GM18498 (cell line): ENCODE results near the gene SOX8.
"Not testable (repeated sequence)": the region's sequence is repeated elsewhere in the genome, so short reads cannot be mapped to it uniquely, and the experiment has no call there.

Source experiments
- ATAC-seq: cut with Tn5 transposase; IDR thresholded peaks from one replicate; pipeline ENCODE4 v1.9.1; 2021; ENCODE audit warnings: mild to moderate bottlenecking, moderate library complexity; ENCODE audit not compliant: unreplicated experiment

SOX8 gene

DNA sequence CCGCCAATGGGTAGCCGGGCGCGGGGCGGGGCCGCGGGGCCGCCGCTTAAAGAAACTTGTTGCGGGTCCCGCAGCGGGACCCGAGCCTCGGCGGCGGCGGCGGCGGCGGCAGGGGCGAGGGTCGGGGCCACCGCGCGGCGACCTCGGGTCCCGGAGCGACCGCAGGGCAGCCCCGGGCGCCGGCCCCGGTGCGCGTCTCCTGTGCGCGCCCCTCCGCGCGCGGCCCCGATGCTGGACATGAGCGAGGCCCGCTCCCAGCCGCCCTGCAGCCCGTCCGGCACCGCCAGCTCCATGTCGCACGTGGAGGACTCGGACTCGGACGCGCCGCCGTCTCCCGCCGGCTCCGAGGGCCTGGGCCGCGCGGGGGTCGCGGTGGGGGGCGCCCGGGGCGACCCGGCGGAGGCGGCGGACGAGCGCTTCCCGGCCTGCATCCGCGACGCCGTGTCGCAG is at the start of gene SOX8:
Gene SOX8, plus strand, starts transcription at position 76 of the 450 bp plus-strand sequence. Its CDS starts 153 bp downstream, at position 229.
- no peak for ATAC-seq

DNA sequence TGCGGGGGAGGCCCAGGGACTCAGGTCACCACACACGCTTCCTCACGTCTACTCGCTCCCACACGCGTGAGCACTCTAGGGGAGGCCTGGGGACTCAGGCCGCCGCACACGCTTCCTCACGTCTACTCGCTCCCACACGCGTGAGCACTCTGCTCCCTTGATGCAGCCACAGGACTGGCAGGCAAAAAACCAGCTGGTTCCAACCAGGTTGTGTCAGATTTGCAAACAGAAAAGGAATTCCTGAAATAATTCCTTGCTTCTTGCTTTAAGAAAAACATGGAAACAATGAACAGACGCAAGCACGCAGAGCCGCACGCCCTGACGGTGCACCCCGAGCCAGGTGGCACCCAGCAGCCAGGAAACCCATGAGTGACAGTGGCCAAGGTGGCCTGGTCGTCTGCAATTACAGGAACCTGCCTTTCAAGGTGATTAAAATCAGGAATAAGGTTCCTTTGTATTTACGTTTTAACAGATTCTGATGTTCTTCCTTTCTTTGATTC is 48.7 kb upstream of the SOX8 start:
- no peak for ATAC-seq

DNA sequence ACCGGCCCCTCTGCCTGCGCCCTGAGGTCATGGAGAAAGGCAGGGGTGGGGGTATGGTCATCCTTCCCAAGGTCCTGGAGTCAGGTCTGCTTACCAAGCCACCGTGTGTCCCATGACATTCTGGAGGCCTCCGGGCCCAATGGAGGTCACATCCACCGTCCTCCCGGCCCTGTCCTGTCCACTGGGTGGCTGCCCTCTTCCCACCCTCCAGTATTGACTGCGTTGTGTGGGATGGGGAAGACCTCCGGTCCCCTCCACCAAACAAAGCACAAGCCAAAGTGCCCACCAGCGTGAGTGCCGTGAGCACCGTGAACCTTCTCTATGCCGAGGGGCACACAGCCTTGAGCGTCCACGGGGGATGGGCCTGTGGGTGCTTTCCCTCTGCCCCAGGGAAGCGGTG is 48.0 kb upstream of the SOX8 start:
- ATAC-seq, result no peak

DNA sequence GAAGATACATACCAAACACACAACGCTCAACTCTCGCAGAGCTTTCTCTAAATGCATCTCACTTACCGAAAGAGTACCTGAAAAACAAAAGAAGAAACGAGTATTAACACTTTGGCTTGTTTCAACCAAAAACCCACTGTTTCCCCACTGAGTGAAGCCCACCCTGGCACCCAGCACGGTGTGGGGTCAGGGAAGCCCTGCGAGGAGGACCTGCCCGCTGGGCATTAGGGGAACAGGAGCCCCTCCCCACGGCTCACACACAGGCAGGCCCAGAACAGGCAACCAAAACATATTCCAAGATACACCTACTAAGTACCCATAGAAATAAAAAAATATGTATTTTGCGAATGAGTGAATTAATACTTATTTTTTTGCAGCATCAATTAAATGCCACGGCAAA is 47.4 kb upstream of the SOX8 start:
- no peak for ATAC-seq

DNA sequence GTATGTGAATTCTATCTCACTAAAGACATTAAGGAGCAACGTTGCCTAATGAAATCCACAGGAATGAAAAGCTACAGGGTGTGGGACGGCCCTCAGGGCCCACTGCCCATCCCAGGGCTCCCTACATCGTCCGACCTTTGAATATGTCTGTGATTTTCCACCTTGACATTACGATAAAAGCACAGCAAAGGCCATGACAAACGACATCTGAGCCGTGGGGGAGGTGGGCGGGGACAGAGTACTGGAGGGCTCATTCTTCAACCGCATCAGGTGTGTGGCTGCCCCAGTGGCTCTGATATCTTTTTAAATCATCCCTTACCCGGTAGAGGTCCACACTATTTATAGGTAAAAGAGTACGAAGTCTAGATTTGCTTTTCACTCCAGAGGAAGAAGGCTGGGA is 45.9 kb upstream of the SOX8 start:
- no peak for ATAC-seq

DNA sequence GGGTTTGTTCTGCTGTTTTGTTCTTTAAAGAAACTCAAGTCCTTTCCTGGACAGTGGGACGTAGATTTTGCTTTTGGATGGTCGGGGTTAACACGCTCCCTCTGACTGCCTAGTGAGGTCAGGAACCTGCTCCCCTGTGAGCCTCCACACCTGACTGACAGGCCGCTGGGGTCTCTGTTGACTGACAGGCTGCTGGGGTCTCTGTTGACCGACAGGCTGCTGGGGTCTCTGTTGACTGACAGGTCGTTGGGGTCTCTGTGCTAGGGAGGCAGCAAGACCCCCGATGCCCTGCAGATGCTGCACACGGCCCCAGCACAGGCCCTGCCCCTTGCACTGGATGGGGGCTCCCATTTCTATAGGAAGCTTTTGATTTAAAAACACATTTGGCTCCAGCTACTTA is 44.3 kb upstream of the SOX8 start:
- no peak for ATAC-seq

DNA sequence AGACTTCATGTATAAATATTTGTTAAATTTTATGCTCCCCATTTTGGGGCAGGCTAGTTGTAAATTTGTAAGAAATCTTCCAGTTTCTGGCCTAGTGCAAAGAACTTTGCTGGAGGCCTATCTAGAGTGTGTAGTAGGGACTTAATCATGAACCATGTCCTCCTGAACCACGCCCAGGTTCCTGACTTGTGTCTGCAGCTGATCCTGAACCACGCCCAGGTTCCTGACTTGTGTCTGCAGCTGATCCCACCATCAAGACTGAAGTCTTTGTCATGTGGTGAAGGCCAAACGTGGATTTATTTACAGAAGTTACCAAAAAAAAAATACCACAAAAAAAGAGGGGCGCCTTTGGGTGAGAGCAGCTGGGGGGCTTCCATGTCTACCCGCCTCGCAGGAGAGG is 43.8 kb upstream of the SOX8 start:
- ATAC-seq, result no peak

DNA sequence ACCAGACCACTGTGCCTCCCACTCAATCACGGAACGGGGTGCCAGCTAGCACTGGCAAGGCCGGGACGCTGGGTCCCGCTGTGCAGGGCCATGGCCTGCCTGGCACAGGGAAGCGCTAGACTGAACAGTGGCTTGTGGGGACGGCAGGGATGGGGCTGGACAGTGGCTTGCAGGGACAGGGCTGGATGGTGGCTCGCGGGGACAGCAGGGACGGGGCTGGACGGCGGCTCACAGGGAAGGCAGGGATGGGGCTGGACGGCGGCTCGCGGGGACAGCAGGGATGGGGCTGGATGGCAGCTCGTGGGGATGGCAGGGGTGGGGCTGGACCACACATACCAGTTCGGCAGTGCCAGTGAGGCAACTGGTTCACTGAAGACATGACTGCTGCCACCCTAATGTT is 43.4 kb upstream of the SOX8 start:
- no peak for ATAC-seq

DNA sequence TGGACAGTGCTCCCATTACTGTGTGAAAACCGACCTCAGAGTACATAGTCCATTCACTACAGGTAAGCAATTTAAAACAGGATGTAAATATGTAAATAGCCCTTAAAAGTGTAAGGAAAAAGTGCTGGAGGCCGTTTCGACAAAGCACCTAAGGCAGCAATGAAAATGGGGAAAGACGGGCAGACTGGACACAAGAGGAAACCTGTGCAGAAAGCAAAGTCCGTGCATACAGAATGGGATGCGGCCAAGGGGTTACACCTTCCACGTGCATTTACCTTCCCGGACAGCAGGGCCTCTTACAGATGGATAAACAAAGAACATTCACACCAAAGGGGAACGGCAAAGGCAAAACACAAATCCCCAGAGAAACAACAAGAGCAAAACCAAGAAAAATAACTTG is 42.8 kb upstream of the SOX8 start:
- no peak for ATAC-seq

DNA sequence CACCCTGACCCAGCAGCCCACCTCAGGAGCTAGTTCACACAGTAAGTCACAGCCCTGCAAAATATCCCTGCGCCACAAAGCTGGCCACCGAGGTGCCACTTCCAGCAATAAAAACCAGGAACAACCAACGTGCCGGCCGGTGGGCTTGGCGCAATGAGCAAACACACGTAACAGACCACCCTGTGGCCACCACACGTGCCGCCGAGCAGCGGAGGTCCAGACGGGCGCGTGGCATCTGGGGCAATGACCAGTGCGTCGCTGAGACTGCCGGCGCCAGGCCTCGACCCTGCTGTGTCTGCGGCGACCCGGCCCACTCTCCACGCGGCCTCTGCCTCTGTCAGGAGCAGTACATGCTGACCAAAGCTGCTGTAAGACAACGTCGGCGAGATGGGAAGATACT is 42.3 kb upstream of the SOX8 start:
- no peak for ATAC-seq

DNA sequence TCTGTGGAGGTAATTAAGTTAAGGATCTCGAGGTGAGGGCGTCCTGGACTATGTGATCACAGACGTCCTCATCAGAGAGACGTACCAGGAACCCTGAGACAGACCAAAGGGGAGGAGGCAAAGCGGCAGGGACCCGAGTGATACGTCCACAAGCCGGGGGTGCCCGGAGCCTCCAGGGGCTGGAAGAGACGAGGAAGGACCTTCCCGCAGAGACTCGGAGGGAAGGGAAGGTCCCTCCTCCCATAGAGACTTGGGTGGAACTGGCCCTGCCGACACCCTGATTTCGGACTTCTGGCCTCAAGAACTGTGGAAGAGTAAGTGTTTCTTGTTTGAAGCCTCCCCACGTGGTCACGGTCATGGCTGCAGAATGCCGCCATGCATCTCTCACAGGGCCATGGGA is 41.6 kb upstream of the SOX8 start:
- no peak for ATAC-seq

DNA sequence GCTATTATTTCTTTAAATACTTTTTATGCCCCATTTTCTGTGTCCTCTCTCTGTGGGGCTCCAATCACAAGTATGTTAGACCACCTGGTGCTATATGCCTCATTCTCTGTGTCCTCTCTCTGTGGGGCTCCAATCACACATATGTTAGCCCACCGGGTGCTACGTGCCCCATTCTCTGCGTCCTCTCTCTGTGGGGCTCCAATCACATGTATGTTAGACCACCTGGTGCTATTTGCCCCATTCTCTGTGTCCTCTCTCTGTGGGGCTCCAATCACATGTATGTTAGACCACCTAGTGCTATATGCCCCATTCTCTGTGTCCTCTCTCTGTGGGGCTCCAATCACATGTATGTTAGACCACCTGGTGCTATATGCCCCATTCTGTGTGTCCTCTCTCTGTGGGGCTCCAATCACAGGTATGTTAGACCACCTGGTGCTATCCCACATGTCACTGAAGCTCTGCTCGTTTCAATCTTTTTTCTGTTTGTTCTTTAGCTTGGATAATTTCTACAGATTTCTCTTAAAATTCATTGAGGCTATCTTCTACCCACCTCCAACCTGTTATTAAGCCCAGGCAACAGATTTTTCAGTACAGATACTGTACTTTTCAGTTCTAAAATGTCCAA is 39.0 kb upstream of the SOX8 start:
- ATAC-seq, result no peak

DNA sequence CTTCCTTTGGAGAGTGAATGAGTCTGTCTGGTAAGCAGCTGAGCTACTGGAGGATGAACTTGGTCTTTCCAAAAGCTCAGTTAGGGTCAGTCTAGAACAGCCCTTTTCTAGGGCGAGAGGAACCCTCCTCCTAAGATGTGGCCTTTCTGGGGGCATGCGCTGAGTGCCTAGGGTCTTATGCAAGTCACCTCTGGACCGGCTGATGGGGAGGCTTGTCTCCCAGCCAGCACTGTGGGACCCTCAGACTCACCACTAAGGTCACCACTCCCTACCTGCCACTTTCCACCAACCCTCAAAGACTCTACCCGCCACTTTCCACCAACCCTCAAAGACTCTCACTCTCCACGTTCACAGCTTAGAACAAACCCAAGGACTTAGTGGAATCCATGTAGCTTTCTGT is 37.6 kb upstream of the SOX8 start:
- no peak for ATAC-seq

DNA sequence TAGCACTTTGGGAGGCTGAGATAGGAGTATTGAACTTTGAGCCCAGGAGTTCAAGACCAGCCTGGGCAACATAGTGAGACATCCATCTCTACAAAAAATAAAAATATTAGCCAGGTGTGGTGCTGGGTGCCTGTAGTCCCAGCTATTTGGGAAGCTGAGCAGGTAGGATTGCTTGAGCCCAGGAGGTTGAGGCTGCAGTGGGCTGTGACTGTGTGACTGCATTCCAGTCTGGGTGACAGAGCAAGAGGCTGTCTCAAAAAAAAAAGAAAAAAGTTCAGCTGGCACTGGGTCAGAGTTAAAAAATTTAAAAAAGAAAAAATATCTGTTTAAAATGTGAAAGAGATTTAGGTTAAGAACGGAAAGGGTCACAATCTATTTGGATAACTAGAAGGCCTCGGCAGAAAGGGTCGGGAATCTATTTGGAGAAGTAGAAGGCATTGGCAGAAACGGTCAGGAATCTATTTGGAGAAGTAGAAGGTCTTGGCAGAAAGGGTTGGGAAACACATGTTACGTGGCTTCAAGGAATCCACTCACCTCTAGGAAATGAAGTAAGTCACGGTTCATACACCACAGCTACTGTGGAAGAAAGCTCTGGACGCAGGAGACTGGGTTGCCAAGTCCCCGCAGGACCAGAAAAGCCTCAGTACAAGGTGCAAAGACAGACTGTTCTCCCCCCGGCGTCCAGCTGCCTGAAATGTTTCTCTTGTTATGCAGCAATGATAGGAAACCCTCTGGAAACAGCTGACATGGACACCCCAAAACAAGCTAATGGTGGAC is 36.1 kb upstream of the SOX8 start:
- no peak for ATAC-seq

DNA sequence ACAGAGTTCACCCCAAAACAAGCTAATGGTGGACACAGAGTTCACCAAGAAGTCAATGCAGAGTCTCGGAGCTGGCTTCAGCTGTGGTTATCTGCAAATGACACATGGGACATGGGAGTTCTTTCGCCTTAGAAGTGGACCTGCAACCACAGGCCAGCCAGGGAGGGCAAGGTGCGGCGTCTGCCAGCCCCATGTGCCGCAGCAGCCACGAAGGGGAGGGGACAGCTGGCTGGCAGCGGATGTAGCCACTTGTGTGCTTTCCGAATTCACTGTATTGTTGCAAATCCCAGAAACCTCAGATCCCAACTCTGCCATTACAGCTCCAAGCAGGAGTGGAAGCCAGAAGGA is 35.5 kb upstream of the SOX8 start:
- ATAC-seq, result no peak

DNA sequence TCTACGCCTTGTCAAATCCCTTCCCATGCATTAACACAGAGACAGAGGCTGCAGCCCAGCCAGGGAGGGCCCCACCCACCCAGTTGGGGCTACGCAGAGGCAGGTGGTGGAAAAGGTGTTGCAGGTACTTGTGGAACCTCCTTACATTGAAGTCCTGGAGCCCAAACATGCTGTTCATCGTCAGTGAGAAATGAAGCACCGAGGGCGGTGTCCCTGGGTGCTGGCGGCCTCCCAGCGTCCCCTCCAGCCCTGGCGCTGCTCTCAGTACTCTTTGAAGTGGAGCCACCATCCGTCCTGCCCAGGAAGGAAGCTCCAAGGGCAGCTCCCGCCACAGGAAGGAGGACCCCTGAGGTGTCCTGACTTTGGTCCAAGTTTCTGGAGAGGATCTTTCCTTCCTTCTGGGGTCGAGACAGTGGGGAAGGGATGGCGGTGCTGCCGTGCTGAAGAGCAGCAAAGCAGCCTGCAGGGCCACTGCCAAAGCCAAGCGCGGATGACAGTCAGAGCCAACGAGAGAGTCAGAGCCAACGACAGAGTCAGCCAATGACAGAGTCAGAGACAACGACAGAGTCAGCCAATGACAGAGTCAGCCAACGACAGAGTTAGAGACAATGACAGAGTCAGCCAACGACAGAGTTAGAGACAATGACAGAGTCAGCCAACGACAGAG is 34.2 kb upstream of the SOX8 start:
- no peak for ATAC-seq

DNA sequence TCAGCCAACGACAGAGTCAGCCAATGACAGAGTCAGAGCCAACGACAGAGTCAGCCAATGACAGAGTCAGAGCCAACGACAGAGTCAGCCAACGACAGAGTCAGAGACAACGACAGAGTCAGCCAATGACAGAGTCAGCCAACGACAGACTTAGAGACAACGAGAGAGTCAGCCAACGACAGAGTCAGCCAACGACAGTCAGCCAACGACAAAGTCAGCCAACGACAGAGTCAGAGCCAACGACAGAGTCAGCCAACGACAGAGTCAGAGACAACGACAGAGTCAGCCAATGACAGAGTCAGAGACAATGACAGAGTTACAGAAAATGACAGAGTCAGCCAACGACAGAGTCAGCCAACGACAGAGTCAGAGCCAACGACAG is 33.7 kb upstream of the SOX8 start:
- not testable (repeated sequence) for ATAC-seq

DNA sequence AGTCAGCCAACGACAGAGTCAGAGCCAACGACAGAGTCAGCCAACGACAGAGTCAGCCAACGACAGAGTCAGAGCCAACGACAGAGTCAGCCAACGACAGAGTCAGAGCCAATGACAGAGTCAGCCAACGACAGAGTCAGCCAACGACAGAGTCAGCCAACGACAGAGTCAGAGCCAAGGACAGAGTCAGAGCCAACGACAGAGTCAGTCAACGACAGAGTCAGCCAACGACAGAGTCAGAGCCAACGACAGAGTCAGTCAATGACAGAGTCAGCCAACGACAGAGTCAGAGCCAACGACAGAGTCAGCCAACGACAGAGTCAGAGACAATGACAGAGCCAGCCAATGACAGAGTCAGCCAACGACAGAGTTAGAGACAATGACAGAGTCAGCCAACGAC is 32.8 kb upstream of the SOX8 start:
- ATAC-seq, result not testable (repeated sequence)

DNA sequence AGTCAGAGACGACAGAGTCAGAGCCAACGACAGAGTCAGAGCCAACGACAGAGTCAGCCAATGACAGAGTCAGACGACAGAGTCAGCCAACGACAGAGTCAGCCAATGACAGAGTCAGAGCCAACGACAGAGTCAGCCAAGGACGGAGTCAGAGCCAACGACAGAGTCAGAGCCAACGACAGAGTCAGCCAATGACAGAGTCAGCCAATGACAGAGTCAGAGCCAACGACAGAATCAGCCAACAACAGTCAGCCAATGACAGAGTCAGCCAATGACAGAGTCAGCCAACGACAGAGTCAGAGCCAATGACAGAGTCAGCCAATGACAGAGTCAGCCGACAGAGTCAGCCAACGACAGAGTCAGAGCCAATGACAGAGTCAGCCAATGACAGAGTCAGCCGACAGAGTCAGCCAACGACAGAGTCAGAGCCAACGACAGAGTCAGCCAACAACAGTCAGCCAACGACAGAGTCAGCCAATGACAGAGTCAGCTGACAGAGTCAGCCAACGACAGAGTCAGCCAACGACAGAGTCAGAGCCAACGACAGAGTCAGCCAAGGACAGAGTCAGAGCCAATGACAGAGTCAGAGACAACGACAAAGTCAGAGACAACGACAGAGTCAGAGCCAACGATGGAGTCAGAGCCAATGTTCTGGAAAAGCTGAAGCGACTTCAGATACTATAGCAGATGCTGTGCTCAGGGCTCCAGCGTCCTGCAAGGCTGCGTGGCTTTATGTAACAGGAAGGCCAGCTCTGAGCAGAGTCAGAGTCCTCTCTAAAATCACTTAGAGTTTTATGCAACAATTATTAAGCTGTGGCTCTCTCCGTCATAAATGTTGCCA is 30.6 kb upstream of the SOX8 start:
- ATAC-seq, result not testable (repeated sequence)

DNA sequence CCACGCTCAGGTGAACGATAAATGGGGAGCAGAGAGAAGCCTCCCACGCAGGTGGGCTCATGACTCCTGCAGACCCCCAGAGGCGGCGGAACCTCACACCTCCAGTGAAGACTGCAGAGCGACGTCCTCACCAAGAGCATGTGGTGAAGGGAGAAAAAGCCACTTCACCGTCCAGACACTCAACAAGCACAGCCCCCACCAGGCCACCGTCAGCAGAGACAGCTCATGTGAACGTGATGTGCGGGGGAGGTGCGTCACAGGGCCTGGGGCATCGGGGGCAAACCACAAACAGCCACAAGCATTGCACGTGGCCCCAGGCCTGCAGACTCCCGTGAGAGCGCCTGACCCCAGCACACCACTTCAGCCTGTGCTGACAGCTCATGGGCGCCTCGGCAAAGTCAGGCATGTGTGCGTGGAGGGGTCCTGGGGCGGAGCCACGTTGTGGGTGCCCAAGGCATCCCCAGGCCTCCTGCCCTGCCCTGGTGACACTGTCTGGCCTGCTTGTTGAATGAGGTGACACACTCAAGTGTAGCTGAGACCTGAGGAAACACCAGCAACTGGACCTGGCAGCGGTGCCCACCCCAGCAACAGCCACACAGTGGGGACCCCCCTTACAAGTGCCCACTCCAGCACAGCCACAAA is 29.8 kb upstream of the SOX8 start:
- no peak for ATAC-seq

DNA sequence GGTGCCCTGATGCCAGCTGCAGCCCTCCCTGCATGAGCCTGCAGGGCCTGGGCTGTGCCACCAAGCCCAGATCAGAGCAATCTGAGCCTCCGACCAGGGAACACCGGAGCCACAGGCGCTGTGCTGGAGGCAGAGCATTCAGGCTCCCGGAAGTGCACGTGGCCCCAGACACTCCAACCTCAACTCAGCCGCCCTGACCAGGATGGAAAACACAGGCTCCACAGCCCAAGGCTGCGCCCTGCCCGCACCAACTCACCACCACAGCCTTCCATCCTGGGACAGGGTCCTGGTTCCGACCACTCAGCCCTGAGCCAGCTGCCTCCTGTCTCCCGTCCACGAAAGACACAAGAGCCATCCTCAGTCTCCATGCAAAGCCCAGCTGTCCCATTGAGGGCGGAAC is 29.2 kb upstream of the SOX8 start:
- no peak for ATAC-seq
